Common myeloid progenitor, CD34-positive (primary cell): ENCODE measurements around the gene ELK4.

Experiments
- CTCF ChIA-PET: fragments of 350-600 bp; sonication (Branson Sonifier 250); formaldehyde crosslinking; loops from one replicate; lab custom pipeline; 2021; ENCODE audit warnings: antibody characterized with exemption; lab: Charles Lee
- POLR2A ChIA-PET: fragments of 350-600 bp; sonication (Branson Sonifier 250); formaldehyde crosslinking; loops from one replicate; lab custom pipeline; 2021; ENCODE audit warnings: antibody characterized with exemption; lab: Charles Lee
- DNase-seq, 3 donors: peaks; one replicate each; pipeline versions ENCODE4 v3.0.0 to v3.0.0-alpha.2; 2013
- H3K27ac ChIP-seq, 2 experiments: 1 replicate in 1 of 2; 2 replicates in 1 of 2; pipeline ENCODE4 v1.7.0; 2013; ENCODE audit warnings: inconsistent platforms in 2 of 2, low read length in 2 of 2, mild to moderate bottlenecking in 2 of 2, low read depth in 1 of 2, moderate library complexity in 1 of 2; ENCODE audit not compliant: severe bottlenecking in 2 of 2, insufficient read depth in 1 of 2, poor library complexity in 1 of 2
- H3K27me3 ChIP-seq, 5 experiments: replicated peaks in 2 of 5; 1 replicate in 3 of 5; 2 replicates in 2 of 5; pipeline versions ENCODE4 v1.6.1 to v1.7.0; 2013; ENCODE audit warnings: low read length in 4 of 5, mild to moderate bottlenecking in 2 of 5, moderate library complexity in 2 of 5, inconsistent platforms in 1 of 5; ENCODE audit not compliant: insufficient read depth in 5 of 5, control insufficient read depth in 4 of 5
- H3K36me3 ChIP-seq, 4 experiments: 1 replicate in 2 of 4; 2 replicates in 2 of 4; pipeline versions ENCODE4 v1.6.1 to v1.7.0; 2013; ENCODE audit warnings: low read length in 3 of 4, control low read depth in 1 of 4, mild to moderate bottlenecking in 1 of 4; ENCODE audit not compliant: control insufficient read depth in 4 of 4, insufficient read depth in 4 of 4
- H3K4me1 ChIP-seq, 4 experiments: 1 replicate in 3 of 4; 2 replicates in 1 of 4; pipeline versions ENCODE4 v1.6.1 to v1.7.1; 2013; ENCODE audit warnings: low read length in 3 of 4, mild to moderate bottlenecking in 3 of 4, control low read depth in 1 of 4, inconsistent platforms in 1 of 4, moderate library complexity in 1 of 4; ENCODE audit not compliant: control insufficient read depth in 4 of 4, insufficient read depth in 4 of 4; ENCODE audit errors: control extremely low read depth in 1 of 4
- H3K4me3 ChIP-seq, 7 experiments: 1 replicate in 4 of 7; 2 replicates in 3 of 7; pipeline versions ENCODE4 v1.5.1 to v1.7.0; 2013; ENCODE audit warnings: mild to moderate bottlenecking in 7 of 7, low read length in 6 of 7, moderate library complexity in 6 of 7, inconsistent platforms in 2 of 7, low read depth in 2 of 7, control low read depth in 1 of 7; ENCODE audit not compliant: insufficient read depth in 4 of 7, control insufficient read depth in 1 of 7; ENCODE audit errors: extremely low read depth in 1 of 7
- H3K9me3 ChIP-seq, 5 experiments: 1 replicate in 4 of 5; 2 replicates in 1 of 5; pipeline versions ENCODE4 v1.6.1 to v1.7.1; 2013; ENCODE audit warnings: low read length in 4 of 5, mild to moderate bottlenecking in 2 of 5, inconsistent platforms in 1 of 5, low read depth in 1 of 5, moderate library complexity in 1 of 5; ENCODE audit not compliant: control insufficient read depth in 4 of 5, insufficient read depth in 2 of 5; ENCODE audit errors: control extremely low read depth in 1 of 5
- WGBS: methylation state at CpG from one replicate; pipeline ENCODE4 v1.1.5; 2013; ENCODE audit not compliant: insufficient coverage; 5-methylcytosine and 5-hydroxymethylcytosine counted together

The ELK4 gene

GRCh38 chr1:205570796-205571537, 60.8 kb downstream of the ELK4 start:
- POLR2A ChIA-PET: no interaction called here
- H3K27me3 ChIP-seq: peaks cover 0 to 55% (median 45%) of the 10 kb centered on the region in 5 experiments

GRCh38 chr1:205570173-205570501, 61.7 kb downstream of the ELK4 start:
- Histone ChIP-seq H3K27me3 (peaks cover 0 to 64% (median 49%) of the 10 kb centered on the region in 5 experiments), H3K4me1 (peaks cover 0 to 9% (median 4%) of the 10 kb centered on the region in 4 experiments), H3K27ac (no peak overlapping the region), H3K4me3 (no peak overlapping the region), H3K9me3 (no peaks in the 10 kb centered on the region), H3K36me3 (no peaks in the 10 kb centered on the region)
- POLR2A ChIA-PET: no interaction called here
- WGBS: 91% methylated on average over 7 of the region's 7 CpGs
- CTCF ChIA-PET: interaction anchor here (1.6 to 4.1 kb wide), 3 partner anchors 22 to 90 kb away, joined by 3 to 19 read pairs (median 15); no protein-coding TSS in a partner anchor
- no peak for DNase-seq

More at GRCh38 chr1:205570796-205571537, 60.8 kb downstream of the ELK4 start:
- Histone ChIP-seq H3K4me3 (no peak overlapping the region), H3K4me1 (peaks cover 0 to 9% (median 4%) of the 10 kb centered on the region in 4 experiments), H3K27ac (no peak overlapping the region), H3K36me3 (no peaks in the 10 kb centered on the region), H3K9me3 (no peaks in the 10 kb centered on the region)
- CTCF ChIA-PET: interaction anchor here (0.7 to 4.1 kb wide), 5 partner anchors 12 to 44 kb away, joined by 3 to 19 read pairs (median 7); no protein-coding TSS in a partner anchor
- peak in 2 of 3 donors; percentile 24 to 42 for DNase-seq
- 78% methylated on average over 2 of the region's 2 CpGs for WGBS

DNA sequence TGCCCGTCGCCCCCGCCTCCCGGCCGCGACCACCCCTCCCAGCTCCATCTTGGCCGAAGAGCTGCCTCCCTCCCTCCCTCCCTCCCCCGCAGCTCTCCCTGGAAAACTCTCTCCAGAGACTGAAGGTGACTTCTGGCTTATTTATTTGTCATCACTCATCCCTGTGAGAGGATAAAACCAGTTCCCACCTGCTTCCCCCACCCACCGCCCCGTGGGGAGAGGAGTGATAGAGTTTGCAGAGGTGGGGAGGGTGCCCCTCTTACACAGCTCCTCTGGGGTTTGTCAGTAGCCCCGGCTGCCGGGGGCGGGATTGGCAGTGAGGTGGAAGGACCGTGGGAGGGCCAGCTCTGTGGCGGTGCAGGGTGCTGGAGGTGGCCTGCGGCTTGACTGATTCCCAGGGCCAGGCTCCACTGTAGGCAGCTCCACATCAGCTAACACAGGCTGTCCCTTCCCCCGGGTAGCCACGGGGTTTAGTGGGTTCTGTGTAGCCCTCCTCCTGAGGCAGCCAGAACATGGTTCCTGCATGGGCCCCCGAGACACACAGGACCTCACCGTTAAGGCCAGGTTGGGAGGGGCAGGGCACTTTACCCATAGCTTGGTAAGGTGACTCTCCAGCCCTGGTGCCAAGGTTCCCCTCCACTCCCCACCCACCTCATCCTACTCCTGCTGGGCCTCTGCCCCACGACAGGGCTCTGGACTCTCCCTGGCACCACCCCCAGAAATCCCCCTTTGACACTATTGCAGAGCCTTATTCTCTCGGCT, 62.2 kb downstream of the ELK4 start:
- CTCF ChIA-PET: interaction anchor here (0.7 to 4.1 kb wide), 4 partner anchors 22 to 91 kb away, joined by 3 to 19 read pairs (median 9); no protein-coding TSS in a partner anchor
- Histone ChIP-seq H3K4me1 (peaks cover 0 to 9% (median 4%) of the 10 kb centered on the region in 4 experiments), H3K9me3 (no peaks in the 10 kb centered on the region), H3K4me3 (no peak overlapping the region), H3K27ac (no peak overlapping the region), H3K27me3 (peaks cover 0 to 64% (median 46%) of the 10 kb centered on the region in 5 experiments), H3K36me3 (no peaks in the 10 kb centered on the region)
- POLR2A ChIA-PET: interaction anchor here (0.6 kb wide), 2 partner anchors 22 to 79 kb away, joined by 3 read pairs; no protein-coding TSS in a partner anchor
- DNase-seq: no peak
- 43% methylated on average over 12 of the region's 22 CpGs for WGBS

- peaks cover 2 to 64% (median 46%) of the 10 kb centered on the region in 5 experiments for H3K27me3 ChIP-seq
- H3K4me3 ChIP-seq: peak overlapping the region in 4 of 7 experiments; percentile 19 to 58 (median 29)
- under 1% methylated on average over 44 of the region's 90 CpGs for WGBS
- H3K9me3 ChIP-seq: no peaks in the 10 kb centered on the region
- CTCF ChIA-PET: interaction anchor here (0.7 to 4.1 kb wide), 4 partner anchors 23 to 92 kb away, joined by 3 to 19 read pairs (median 9); no protein-coding TSS in a partner anchor
- H3K4me1 ChIP-seq: peaks cover 0 to 9% (median 4%) of the 10 kb centered on the region in 4 experiments
- H3K27ac ChIP-seq: no peak overlapping the region
- POLR2A ChIA-PET: interaction anchor here (0.6 kb wide), 2 partner anchors 23 to 78 kb away, joined by 3 read pairs; no protein-coding TSS in a partner anchor
- DNase-seq: peak in 2 of 3 donors; percentile 37 to 51
- H3K36me3 ChIP-seq: no peaks in the 10 kb centered on the region
These were observed 63.1 kb downstream of the ELK4 start for GRCh38 chr1:205568469-205569361.

DNA sequence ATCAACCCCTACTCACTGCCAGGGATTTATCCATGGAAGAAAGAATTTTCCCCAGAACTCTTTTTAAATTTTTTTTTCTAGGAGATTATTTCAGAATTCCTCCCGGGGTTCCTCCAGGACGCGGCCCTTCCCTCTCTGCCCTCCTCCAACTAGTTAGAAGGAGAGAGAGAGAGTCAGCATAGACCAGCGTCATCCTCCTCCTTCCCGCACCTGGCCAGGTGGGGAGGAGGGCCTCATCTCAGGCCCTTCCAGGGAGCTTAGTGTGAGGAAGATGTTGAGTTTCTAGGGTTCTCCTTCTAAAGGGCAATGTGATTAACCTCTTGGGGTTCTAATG, 63.7 kb downstream of the ELK4 start:
- ChIA-PET POLR2A (no interaction called here), CTCF (no interaction called here)
- DNase-seq: no peak
- H3K27me3 ChIP-seq: peaks cover 2 to 65% (median 47%) of the 10 kb centered on the region in 5 experiments
- WGBS: no CpG with 5 or more reads among the region's 5 CpGs
- H3K9me3 ChIP-seq: no peaks in the 10 kb centered on the region
- H3K36me3 ChIP-seq: no peaks in the 10 kb centered on the region
- peaks cover 0 to 9% (median 4%) of the 10 kb centered on the region in 4 experiments for H3K4me1 ChIP-seq
- H3K27ac ChIP-seq: no peak overlapping the region
- no peak overlapping the region for H3K4me3 ChIP-seq

DNA sequence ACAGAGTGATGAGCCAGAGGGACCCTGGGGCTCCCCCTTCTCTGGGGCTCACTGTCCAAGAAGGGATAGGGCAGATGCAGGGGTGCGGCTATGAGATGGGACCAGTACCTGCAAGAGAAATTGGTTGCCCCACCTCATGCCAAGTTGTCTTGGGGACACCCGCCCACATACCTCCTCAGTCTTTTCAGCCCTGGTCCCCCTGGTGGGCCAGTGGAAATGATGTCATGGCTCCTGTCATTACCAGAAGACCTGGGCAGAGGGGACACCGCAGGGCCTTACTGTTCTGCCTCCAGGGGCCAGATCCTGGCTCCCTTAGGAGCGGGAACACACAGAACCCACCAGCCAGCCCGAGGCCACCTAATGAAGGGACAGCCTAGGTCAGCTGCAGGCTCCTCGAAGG, 64.1 kb downstream of the ELK4 start:
- no peak for DNase-seq
- POLR2A ChIA-PET: no interaction called here
- H3K4me3 ChIP-seq: no peak overlapping the region
- H3K9me3 ChIP-seq: no peaks in the 10 kb centered on the region
- peaks cover 2 to 69% (median 49%) of the 10 kb centered on the region in 5 experiments for H3K27me3 ChIP-seq
- H3K27ac ChIP-seq: no peak overlapping the region
- H3K36me3 ChIP-seq: no peaks in the 10 kb centered on the region
- peaks cover 0 to 9% (median 4%) of the 10 kb centered on the region in 4 experiments for H3K4me1 ChIP-seq
- CTCF ChIA-PET: interaction anchor here (1.4 kb wide), 1 partner anchor 91 kb away, joined by 4 read pairs; no protein-coding TSS in a partner anchor
- WGBS: 90% methylated on average over 5 of the region's 6 CpGs
